Cardiac fibroblast (primary cell): ENCODE results near the gene CACNB2.

Experiments
- DNase-seq, 2 donors: peaks; one replicate each; pipeline versions ENCODE4 v3.0.0 to v3.0.0-alpha.2; 2010; ENCODE audit warnings: low read depth in 2 of 2
- H3K4me3 ChIP-seq, 2 donors: replicated peaks in 1 of 2; 1 replicate in 1 of 2; 2 replicates in 1 of 2; pipeline ENCODE4 v1.5.1; 2011; ENCODE audit warnings: low read depth in 2 of 2, low read length in 2 of 2, mild to moderate bottlenecking in 2 of 2, moderate library complexity in 1 of 2
- TF ChIP-seq, protein P1 (sequence below): IDR thresholded peaks from one replicate; pipeline ENCODE4 v1.5.1; 2011; ENCODE audit warnings: low read depth, mild to moderate bottlenecking, low read length, inconsistent platforms

CACNB2 gene

DNA sequence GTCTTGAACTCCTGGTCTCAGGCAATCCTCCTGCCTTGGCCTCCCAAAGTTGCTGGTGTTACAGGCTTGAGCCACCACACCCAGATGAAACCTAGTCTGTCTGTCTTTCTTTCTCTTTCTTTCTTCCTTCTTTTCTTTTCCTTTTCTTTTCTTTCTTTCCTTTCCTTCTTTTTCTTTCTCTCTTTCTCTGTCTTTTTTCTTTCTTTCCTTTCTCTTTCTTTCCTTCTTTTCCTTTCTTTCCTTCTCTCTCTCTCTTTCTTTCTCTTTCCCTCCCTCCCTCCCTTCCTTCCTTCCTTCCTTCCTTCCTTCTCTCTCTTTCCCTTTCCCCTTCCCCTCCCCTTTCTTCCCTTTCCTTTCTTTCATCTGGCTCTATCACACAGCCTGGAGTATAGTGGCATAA, 185.2 kb downstream of the CACNB2 start:
- DNase-seq, result no peak
- H3K4me3 ChIP-seq, result no peak overlapping the region
- TF ChIP-seq, protein P1, sequence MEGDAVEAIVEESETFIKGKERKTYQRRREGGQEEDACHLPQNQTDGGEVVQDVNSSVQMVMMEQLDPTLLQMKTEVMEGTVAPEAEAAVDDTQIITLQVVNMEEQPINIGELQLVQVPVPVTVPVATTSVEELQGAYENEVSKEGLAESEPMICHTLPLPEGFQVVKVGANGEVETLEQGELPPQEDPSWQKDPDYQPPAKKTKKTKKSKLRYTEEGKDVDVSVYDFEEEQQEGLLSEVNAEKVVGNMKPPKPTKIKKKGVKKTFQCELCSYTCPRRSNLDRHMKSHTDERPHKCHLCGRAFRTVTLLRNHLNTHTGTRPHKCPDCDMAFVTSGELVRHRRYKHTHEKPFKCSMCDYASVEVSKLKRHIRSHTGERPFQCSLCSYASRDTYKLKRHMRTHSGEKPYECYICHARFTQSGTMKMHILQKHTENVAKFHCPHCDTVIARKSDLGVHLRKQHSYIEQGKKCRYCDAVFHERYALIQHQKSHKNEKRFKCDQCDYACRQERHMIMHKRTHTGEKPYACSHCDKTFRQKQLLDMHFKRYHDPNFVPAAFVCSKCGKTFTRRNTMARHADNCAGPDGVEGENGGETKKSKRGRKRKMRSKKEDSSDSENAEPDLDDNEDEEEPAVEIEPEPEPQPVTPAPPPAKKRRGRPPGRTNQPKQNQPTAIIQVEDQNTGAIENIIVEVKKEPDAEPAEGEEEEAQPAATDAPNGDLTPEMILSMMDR, result no peak

DNA sequence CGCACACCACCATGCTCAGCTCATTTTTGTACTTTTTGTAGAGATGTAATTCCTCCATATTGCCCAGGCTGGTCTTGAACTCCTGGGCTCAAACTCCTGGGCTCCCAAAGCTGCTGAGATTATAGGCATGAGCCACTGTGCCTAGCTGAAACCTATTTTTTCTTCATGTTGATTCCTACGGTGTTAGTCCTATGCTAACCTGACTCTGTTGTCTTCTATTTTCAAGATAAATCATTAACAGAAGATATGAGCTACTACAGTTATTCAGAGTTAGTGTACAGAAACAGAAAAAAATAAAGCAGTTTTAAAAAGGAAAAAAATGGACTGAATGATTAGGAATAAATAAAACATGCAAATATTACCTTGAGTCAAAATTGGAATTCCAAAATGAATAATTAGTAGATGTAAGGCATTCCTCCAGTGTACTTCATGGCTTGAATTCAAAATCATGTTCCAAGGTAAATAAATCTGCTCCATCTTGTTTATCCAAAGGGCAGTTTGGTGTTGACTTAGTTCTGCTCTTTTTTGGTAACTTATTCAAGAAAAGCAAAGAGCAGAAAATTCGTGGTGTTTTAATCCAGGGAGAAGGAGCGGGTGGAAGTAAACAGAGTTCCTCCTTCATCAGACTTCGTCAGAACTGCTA, 185.8 kb downstream of the CACNB2 start:
- DNase-seq, result no peak
- TF ChIP-seq, protein P1, result no peak
- H3K4me3 ChIP-seq, result no peak overlapping the region

DNA sequence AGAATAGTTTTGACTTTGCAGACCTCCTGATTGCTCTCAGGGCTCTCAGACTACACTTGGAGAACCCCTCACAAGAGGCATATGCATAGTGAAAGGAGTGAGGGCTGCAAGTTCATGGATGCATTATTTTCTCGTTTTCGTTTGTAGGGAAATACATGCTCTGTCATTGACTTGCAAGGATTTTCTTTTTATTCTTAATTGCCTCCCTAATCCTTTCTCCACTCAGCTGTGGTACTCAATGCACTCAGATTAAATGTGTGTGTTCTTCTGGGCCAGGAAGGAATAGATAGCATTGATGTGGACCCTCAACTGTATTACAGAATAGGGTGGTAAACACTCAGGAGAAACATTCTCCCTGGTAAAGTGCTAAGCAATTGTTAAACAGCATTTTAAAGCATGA, 188.7 kb downstream of the CACNB2 start:
- DNase-seq, result no peak
- TF ChIP-seq, protein P1, result no peak
- no peak overlapping the region for H3K4me3 ChIP-seq

DNA sequence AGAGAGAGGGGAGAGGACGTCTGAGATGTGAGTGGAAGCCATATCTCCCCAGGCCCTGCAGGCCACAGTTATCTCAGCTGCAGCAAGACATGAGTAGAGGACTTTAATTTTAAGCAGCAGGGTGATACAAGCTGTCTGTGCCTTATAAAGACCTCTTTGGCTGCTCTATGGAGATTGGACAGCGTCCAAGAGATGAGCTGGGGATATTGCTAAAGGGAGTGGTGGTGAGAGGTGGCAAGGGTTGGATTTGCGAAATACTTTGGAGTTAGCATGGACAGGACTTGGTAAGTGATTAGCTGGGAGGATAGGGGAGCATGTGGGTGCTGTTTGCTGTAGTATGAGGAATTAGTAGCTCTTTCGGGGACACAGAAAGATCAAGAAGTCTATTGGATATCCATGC, 191.8 kb downstream of the CACNB2 start:
- no peak overlapping the region for H3K4me3 ChIP-seq
- TF ChIP-seq, protein P1, result no peak
- no peak for DNase-seq

DNA sequence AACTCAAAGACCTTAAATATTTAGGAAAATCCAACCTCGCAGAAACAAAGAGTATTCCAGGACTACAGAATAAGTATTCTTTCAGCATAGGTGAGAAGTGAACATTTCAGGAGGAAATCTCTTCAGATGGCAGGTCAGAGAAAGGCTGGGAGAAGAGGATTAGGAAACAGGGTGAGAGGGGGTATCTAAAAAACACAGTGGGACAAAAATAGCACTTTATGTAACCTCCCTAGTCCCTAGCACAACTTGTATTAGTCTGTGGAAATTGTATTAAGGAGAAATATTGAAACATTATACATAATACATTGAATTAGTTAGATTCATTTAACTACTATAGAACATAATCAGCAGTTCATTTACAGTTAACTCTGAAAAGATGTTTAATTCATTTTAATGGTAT, 192.3 kb downstream of the CACNB2 start:
- TF ChIP-seq, protein P1, result no peak
- H3K4me3 ChIP-seq, result no peak overlapping the region
- no peak for DNase-seq

DNA sequence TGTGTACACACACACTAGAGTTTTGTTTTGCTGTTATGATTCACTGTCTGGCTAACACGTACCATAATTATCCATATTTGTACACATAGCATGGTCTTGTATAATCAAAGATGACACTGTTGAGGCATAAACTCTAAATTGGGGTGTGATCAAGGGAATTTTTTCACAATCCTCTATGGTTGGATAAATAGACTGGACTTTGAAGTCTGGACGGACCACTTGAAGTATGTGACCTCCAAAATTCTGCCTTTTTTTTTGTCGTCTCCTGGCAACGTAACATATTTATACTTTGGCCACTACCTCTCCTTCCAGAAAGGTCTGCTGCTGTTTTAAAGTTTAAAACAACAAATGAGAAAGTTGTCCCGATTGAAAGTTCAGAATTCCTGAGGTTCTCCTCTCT, 193.4 kb downstream of the CACNB2 start:
- TF ChIP-seq, protein P1, result no peak
- H3K4me3 ChIP-seq, result no peak overlapping the region
- DNase-seq, result no peak
